Panc1 (cell line): Measurements from ENCODE around the gene SETMAR. TPM values are rescaled to one million over a fixed set of nuclear protein-coding genes. Genes with fewer than 3 reads are reported as not detected.

Source experiments
- ATAC-seq: fragments of 200-7000 bp; cut with Tn5 transposase; 2 replicates; pipeline ENCODE4 v1.9.1; 2020; ENCODE audit warnings: mild to moderate bottlenecking, moderate library complexity
- BruUV-seq: library from RNA; stranded (reverse); fragments of 400-500 nt; replicated peaks from 2 replicates; lab custom pipeline; 2021; lab: Mats Ljungman, UMichigan
- CTCF ChIA-PET: fragments of 300-600 bp; sonication (Branson Sonifier 250); formaldehyde crosslinking; loops from one replicate; lab custom pipeline; 2022; ENCODE audit warnings: antibody characterized with exemption; lab: Charles Lee
- POLR2A ChIA-PET: fragments of 300-600 bp; sonication (Branson Sonifier 250); formaldehyde crosslinking; loops from one replicate; lab custom pipeline; 2022; ENCODE audit warnings: antibody characterized with exemption; lab: Charles Lee
- DNase-seq: peaks from one replicate; pipeline ENCODE4 v3.0.0-alpha.2; 2010; ENCODE audit warnings: low read depth, low spot score
- H3K27ac ChIP-seq: 2 replicates; pipeline ENCODE4 v1.5.1; 2011; ENCODE audit warnings: mild to moderate bottlenecking, low read length, inconsistent platforms
- H3K27me3 ChIP-seq: fragments of 200-500 bp; sonication (Bioruptor generic); 2 replicates; pipeline ENCODE4 v1.6.0; 2014; ENCODE audit warnings: low read length, inconsistent platforms; ENCODE audit not compliant: control insufficient read depth, insufficient read depth
- H3K36me3 ChIP-seq: fragments of 200-500 bp; sonication (Bioruptor generic); 2 replicates; pipeline ENCODE4 v1.5.1; 2014; ENCODE audit warnings: inconsistent platforms, mild to moderate bottlenecking, low read length, moderate library complexity; ENCODE audit not compliant: control insufficient read depth, insufficient read depth
- H3K4me1 ChIP-seq: 2 replicates; pipeline ENCODE4 v1.5.1; 2011; ENCODE audit warnings: inconsistent platforms, mild to moderate bottlenecking, low read length, moderate library complexity; ENCODE audit not compliant: control insufficient read depth, insufficient read depth
- H3K4me3 ChIP-seq, 2 experiments: 2 replicates each; pipeline ENCODE4 v1.5.1; 2011 to 2012; ENCODE audit warnings: low read depth in 2 of 2, low read length in 2 of 2, mild to moderate bottlenecking in 2 of 2, inconsistent platforms in 1 of 2, moderate library complexity in 1 of 2
- H3K9me3 ChIP-seq: fragments of 200-500 bp; sonication (Bioruptor generic); 2 replicates; pipeline ENCODE4 v1.5.1; 2014; ENCODE audit warnings: low read depth, mild to moderate bottlenecking, inconsistent platforms, low read length, moderate library complexity; ENCODE audit not compliant: control insufficient read depth, insufficient read depth
- POLR2AphosphoS5 ChIP-seq: IDR thresholded peaks from 2 replicates; pipeline ENCODE4 v1.6.1; 2012; ENCODE audit warnings: mild to moderate bottlenecking, low read depth, low read length, moderate library complexity
- SIN3A ChIP-seq: IDR thresholded peaks from 2 replicates; pipeline ENCODE4 v1.6.1; 2012; ENCODE audit warnings: low read depth, mild to moderate bottlenecking, low read length, moderate library complexity, borderline replicate concordance; ENCODE audit not compliant: insufficient read depth
- TCF7L2 ChIP-seq: IDR thresholded peaks from 2 replicates; pipeline ENCODE4 v1.6.1; 2011; ENCODE audit warnings: mild to moderate bottlenecking, low read depth, low read length, inconsistent platforms
- in situ Hi-C: cut with HindIII; loops from 2 replicates; pipeline ENCODE4 v1.10.0; 2016; ENCODE audit warnings: low sequenced_read_pairs, low pct_unique_long_range_greater_than_20kb
- intact Hi-C: fragments of 100-400 bp; cut with micrococcal nuclease; formaldehyde crosslinking; loops from one replicate; pipeline ENCODE4 v1.10.0; 2022; ENCODE audit not compliant: unreplicated experiment
- total RNA-seq: library from RNA; stranded (reverse); gene quantifications from one replicate; pipeline ENCODE4 v1.2.1, GENCODE V29; 2021; ENCODE audit not compliant: unreplicated experiment
- TF ChIP-seq, protein P1 (sequence below), 2 experiments: IDR thresholded peaks; 2 replicates each; pipeline ENCODE4 v1.6.1; 2011 to 2012; ENCODE audit warnings: low read depth in 2 of 2, control low read depth in 1 of 2, low read length in 1 of 2, mild to moderate bottlenecking in 1 of 2, moderate library complexity in 1 of 2; ENCODE audit not compliant: insufficient read depth in 1 of 2
- TF ChIP-seq, protein P2 (sequence below): fragments of 450-650 bp; IDR thresholded peaks from 2 replicates; pipeline ENCODE4 v1.5.1; 2017; ENCODE audit warnings: mild to moderate bottlenecking

Gene SETMAR
- total RNA-seq, 1 experiment from 2014 or later, result 9.6 TPM

DNA sequence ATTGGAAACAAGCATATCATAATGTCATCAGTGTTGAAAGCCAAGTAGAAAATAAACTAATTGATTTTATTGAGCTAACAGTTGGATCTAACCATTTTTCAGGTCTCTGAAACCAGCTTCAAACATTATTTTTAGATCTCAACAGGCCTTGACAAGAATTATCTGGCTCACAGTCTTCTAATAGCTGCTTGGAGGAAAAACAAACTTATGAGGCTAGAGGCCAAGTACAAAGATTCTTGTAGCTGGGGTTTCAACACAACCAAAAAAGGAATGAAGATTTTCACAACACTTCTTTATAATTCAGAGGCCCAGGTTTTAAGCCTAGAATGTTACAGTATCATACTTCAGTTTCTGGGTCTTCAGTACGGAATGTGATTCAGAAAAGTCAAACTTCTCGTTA is 3.7 kb downstream of the SETMAR start:
- intact Hi-C loops, result no loop called here
- TF ChIP-seq SIN3A, result no peak
- TF ChIP-seq, protein P1, sequence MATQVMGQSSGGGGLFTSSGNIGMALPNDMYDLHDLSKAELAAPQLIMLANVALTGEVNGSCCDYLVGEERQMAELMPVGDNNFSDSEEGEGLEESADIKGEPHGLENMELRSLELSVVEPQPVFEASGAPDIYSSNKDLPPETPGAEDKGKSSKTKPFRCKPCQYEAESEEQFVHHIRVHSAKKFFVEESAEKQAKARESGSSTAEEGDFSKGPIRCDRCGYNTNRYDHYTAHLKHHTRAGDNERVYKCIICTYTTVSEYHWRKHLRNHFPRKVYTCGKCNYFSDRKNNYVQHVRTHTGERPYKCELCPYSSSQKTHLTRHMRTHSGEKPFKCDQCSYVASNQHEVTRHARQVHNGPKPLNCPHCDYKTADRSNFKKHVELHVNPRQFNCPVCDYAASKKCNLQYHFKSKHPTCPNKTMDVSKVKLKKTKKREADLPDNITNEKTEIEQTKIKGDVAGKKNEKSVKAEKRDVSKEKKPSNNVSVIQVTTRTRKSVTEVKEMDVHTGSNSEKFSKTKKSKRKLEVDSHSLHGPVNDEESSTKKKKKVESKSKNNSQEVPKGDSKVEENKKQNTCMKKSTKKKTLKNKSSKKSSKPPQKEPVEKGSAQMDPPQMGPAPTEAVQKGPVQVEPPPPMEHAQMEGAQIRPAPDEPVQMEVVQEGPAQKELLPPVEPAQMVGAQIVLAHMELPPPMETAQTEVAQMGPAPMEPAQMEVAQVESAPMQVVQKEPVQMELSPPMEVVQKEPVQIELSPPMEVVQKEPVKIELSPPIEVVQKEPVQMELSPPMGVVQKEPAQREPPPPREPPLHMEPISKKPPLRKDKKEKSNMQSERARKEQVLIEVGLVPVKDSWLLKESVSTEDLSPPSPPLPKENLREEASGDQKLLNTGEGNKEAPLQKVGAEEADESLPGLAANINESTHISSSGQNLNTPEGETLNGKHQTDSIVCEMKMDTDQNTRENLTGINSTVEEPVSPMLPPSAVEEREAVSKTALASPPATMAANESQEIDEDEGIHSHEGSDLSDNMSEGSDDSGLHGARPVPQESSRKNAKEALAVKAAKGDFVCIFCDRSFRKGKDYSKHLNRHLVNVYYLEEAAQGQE (IDR thresholded peaks at IDR 0.05; ENCODE audit: insufficient read depth in 1 of 2, low read depth in 2 of 2, low read length in 1 of 2), result no peak
- TF ChIP-seq, protein P2, sequence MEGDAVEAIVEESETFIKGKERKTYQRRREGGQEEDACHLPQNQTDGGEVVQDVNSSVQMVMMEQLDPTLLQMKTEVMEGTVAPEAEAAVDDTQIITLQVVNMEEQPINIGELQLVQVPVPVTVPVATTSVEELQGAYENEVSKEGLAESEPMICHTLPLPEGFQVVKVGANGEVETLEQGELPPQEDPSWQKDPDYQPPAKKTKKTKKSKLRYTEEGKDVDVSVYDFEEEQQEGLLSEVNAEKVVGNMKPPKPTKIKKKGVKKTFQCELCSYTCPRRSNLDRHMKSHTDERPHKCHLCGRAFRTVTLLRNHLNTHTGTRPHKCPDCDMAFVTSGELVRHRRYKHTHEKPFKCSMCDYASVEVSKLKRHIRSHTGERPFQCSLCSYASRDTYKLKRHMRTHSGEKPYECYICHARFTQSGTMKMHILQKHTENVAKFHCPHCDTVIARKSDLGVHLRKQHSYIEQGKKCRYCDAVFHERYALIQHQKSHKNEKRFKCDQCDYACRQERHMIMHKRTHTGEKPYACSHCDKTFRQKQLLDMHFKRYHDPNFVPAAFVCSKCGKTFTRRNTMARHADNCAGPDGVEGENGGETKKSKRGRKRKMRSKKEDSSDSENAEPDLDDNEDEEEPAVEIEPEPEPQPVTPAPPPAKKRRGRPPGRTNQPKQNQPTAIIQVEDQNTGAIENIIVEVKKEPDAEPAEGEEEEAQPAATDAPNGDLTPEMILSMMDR, result no peak
- TF ChIP-seq TCF7L2, result no peak
- TF ChIP-seq POLR2AphosphoS5, result no peak
- no TSS peak for BruUV-seq

DNA sequence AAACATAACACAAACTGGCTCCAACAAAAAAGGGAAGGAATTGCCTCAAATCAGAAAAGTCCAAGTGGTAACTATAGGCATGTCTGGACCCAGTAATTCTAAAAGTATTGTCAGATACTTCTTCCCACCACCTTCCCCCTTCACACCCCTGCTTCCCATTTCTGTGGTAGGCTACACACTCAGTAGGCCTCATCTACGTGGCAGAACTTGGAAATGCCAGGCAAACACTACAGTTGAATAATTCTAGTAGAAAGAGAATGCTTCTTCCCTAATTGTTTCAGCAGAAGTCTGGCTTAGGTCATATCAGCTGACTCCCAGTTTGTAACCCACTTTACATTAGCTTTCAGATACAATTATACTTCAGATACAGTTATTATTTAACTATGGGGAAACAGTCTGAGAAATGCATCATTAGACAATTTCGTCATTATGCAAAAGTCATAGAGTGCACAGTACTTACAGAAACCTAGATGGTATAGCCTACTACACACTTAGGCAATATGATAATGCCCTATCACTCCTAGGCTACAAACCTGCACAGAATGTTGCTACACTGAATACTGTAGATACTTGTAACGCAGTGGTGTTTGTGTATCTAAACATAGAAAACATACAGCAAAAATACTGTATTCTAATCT is 6.4 kb downstream of the SETMAR start:
- Histone ChIP-seq H3K27ac (no peak overlapping the region), H3K36me3 (no peaks in the 10 kb centered on the region), H3K27me3 (no peaks in the 10 kb centered on the region), H3K9me3 (no peaks in the 10 kb centered on the region), H3K4me1 (peaks cover 6% of the 10 kb centered on the region), H3K4me3 (no peak overlapping the region)
- POLR2A ChIA-PET, result no interaction called here
- in situ Hi-C loops (no loop called here), intact Hi-C loops (no loop called here)
- ATAC-seq, result no peak
- no peak for DNase-seq
- TF ChIP-seq POLR2AphosphoS5, result no peak
- TF ChIP-seq, protein P1 (IDR thresholded peaks at IDR 0.05; ENCODE audit: insufficient read depth in 1 of 2, low read depth in 2 of 2, low read length in 1 of 2), result no peak
- BruUV-seq, result no TSS peak
- CTCF ChIA-PET, result no interaction called here

More for the DNA sequence above, 3.7 kb downstream of the SETMAR start:
- ATAC-seq, result no peak
- Histone ChIP-seq H3K27ac (no peak overlapping the region), H3K27me3 (no peaks in the 10 kb centered on the region), H3K36me3 (no peaks in the 10 kb centered on the region), H3K9me3 (no peaks in the 10 kb centered on the region), H3K4me1 (peaks cover 8% of the 10 kb centered on the region), H3K4me3 (no peak overlapping the region)
- in situ Hi-C loops, result no loop called here
- DNase-seq, result no peak
- ChIA-PET POLR2A (no interaction called here), CTCF (no interaction called here)
